MM.1S (cell line): ENCODE measurements around the gene SQSTM1.
"Not testable (repeated sequence)": the region's sequence is repeated elsewhere in the genome, so short reads cannot be mapped to it uniquely, and the experiment has no call there.

Experiments used
- DNase-seq: peaks from one replicate; pipeline ENCODE4 v3.0.0-alpha.2; 2015
- H2AFZ ChIP-seq: fragments of 300-600 bp; sonication (generic); 2 replicates; pipeline ENCODE4 v1.6.0; 2016; ENCODE audit warnings: antibody characterized with exemption, low read length
- H3F3A ChIP-seq: fragments of 300-600 bp; sonication (generic); 2 replicates; pipeline ENCODE4 v1.6.1; 2016; ENCODE audit warnings: mild to moderate bottlenecking, antibody characterized with exemption, low read length, moderate library complexity, mixed read lengths; ENCODE audit not compliant: insufficient read depth
- H3K27ac ChIP-seq: fragments of 300-600 bp; sonication (generic); 2 replicates; pipeline ENCODE4 v1.5.1; 2016; ENCODE audit warnings: mild to moderate bottlenecking, low read length
- H3K27me3 ChIP-seq: fragments of 300-600 bp; sonication (generic); replicated peaks from 2 replicates; pipeline ENCODE4 v1.6.0; 2016; ENCODE audit warnings: low read length; ENCODE audit not compliant: insufficient read depth
- H3K36me3 ChIP-seq: fragments of 300-600 bp; sonication (generic); replicated peaks from 2 replicates; pipeline ENCODE4 v1.6.1; 2016; ENCODE audit warnings: mild to moderate bottlenecking, low read length, mixed read lengths; ENCODE audit not compliant: insufficient read depth
- H3K4me1 ChIP-seq: fragments of 300-600 bp; sonication (generic); 2 replicates; pipeline ENCODE4 v1.6.1; 2016; ENCODE audit warnings: low read length, mixed read lengths
- H3K4me2 ChIP-seq: fragments of 300-600 bp; sonication (generic); 2 replicates; pipeline ENCODE4 v1.6.0; 2016; ENCODE audit warnings: low read depth, low read length
- H3K4me3 ChIP-seq: fragments of 300-600 bp; sonication (generic); 2 replicates; pipeline ENCODE4 v1.5.1; 2016; ENCODE audit warnings: low read length, mixed read lengths
- H3K79me2 ChIP-seq: fragments of 300-600 bp; sonication (generic); 2 replicates; pipeline ENCODE4 v1.6.1; 2016; ENCODE audit warnings: mixed run types, low read length, mixed read lengths
- H3K9ac ChIP-seq: fragments of 300-600 bp; sonication (generic); 2 replicates; pipeline ENCODE4 v1.6.1; 2016; ENCODE audit warnings: low read length, mixed read lengths
- H3K9me2 ChIP-seq: fragments of 300-600 bp; sonication (generic); replicated peaks from 2 replicates; pipeline ENCODE4 v1.6.1; 2016; ENCODE audit warnings: mild to moderate bottlenecking, low read length, mixed read lengths; ENCODE audit not compliant: insufficient read depth
- H3K9me3 ChIP-seq: fragments of 300-600 bp; sonication (generic); replicated peaks from 2 replicates; pipeline ENCODE4 v1.6.1; 2016; ENCODE audit warnings: mild to moderate bottlenecking, low read length, mixed read lengths; ENCODE audit not compliant: insufficient read depth
- H4K20me1 ChIP-seq: fragments of 300-600 bp; sonication (generic); 2 replicates; pipeline ENCODE4 v1.6.1; 2016; ENCODE audit warnings: mild to moderate bottlenecking, low read length, moderate library complexity, mixed read lengths; ENCODE audit not compliant: insufficient read depth
- CTCF ChIP-seq: fragments of 300-600 bp; sonication (generic); IDR thresholded peaks from 2 replicates; pipeline ENCODE4 v1.5.1; 2016; ENCODE audit warnings: antibody characterized with exemption, low read length, mixed read lengths
- EZH2 ChIP-seq: fragments of 300-600 bp; sonication (generic); optimal IDR thresholded peaks from 2 replicates; pipeline ENCODE3; 2017; ENCODE audit warnings: low read depth, mild to moderate bottlenecking, antibody characterized with exemption, low read length, mixed read lengths
- EZH2phosphoT487 ChIP-seq: fragments of 300-600 bp; sonication (generic); IDR thresholded peaks from 2 replicates; pipeline ENCODE4 v1.6.1; 2018; ENCODE audit warnings: antibody characterized with exemption, low read length

SQSTM1 gene

GRCh38 chr5:179869641-179870402 is 49.1 kb downstream of the SQSTM1 start:
- H3K9ac ChIP-seq: no peak overlapping the region
- TF ChIP-seq EZH2phosphoT487: no peak
- TF ChIP-seq CTCF: no peak
- no peak for TF ChIP-seq EZH2
- no peak overlapping the region for H3K4me2 ChIP-seq
- no peaks in the 10 kb centered on the region for H3K4me1 ChIP-seq
- no peaks in the 10 kb centered on the region for H3F3A ChIP-seq
- H2AFZ ChIP-seq: no peak overlapping the region
- no peaks in the 10 kb centered on the region for H4K20me1 ChIP-seq
- H3K9me3 ChIP-seq: no peaks in the 10 kb centered on the region
- H3K4me3 ChIP-seq: no peak overlapping the region
- no peak overlapping the region for H3K27ac ChIP-seq
- no peak for DNase-seq
- no peaks in the 10 kb centered on the region for H3K9me2 ChIP-seq
- no peaks in the 10 kb centered on the region for H3K27me3 ChIP-seq
- H3K36me3 ChIP-seq: no peaks in the 10 kb centered on the region
- H3K79me2 ChIP-seq: no peaks in the 10 kb centered on the region

GRCh38 chr5:179870403-179870903 is 49.7 kb downstream of the SQSTM1 start:
- H3K4me1 ChIP-seq: no peaks in the 10 kb centered on the region
- no peaks in the 10 kb centered on the region for H3K79me2 ChIP-seq
- no peaks in the 10 kb centered on the region for H4K20me1 ChIP-seq
- no peak overlapping the region for H3K27ac ChIP-seq
- H3F3A ChIP-seq: no peaks in the 10 kb centered on the region
- no peak for TF ChIP-seq EZH2
- TF ChIP-seq CTCF: no peak
- no peak for TF ChIP-seq EZH2phosphoT487
- no peak overlapping the region for H2AFZ ChIP-seq
- no peaks in the 10 kb centered on the region for H3K9me3 ChIP-seq
- no peak for DNase-seq
- no peak overlapping the region for H3K4me2 ChIP-seq
- no peak overlapping the region for H3K4me3 ChIP-seq
- H3K9me2 ChIP-seq: no peaks in the 10 kb centered on the region
- H3K27me3 ChIP-seq: no peaks in the 10 kb centered on the region
- H3K36me3 ChIP-seq: no peaks in the 10 kb centered on the region
- H3K9ac ChIP-seq: no peak overlapping the region

GRCh38 chr5:179870952-179871351 is 50.2 kb downstream of the SQSTM1 start:
- H3K9me2 ChIP-seq: no peaks in the 10 kb centered on the region
- no peaks in the 10 kb centered on the region for H3K9me3 ChIP-seq
- H3K27ac ChIP-seq: no peak overlapping the region
- H2AFZ ChIP-seq: no peak overlapping the region
- H3K4me1 ChIP-seq: no peaks in the 10 kb centered on the region
- no peak overlapping the region for H3K9ac ChIP-seq
- no peak for DNase-seq
- H4K20me1 ChIP-seq: no peaks in the 10 kb centered on the region
- H3K79me2 ChIP-seq: no peaks in the 10 kb centered on the region
- TF ChIP-seq EZH2: no peak
- no peak for TF ChIP-seq CTCF
- no peak for TF ChIP-seq EZH2phosphoT487
- no peaks in the 10 kb centered on the region for H3K36me3 ChIP-seq
- H3K4me2 ChIP-seq: no peak overlapping the region
- H3F3A ChIP-seq: no peaks in the 10 kb centered on the region
- no peaks in the 10 kb centered on the region for H3K27me3 ChIP-seq
- H3K4me3 ChIP-seq: no peak overlapping the region

- not testable (repeated sequence) for H3K4me1 ChIP-seq, H2AFZ ChIP-seq, H4K20me1 ChIP-seq, H3K9ac ChIP-seq, H3K79me2 ChIP-seq, H3K36me3 ChIP-seq, H3K9me3 ChIP-seq, H3K27me3 ChIP-seq, H3K9me2 ChIP-seq, H3K27ac ChIP-seq, H3K4me3 ChIP-seq, DNase-seq, H3K4me2 ChIP-seq, H3F3A ChIP-seq
Observed at GRCh38 chr5:179871533-179871932, 50.8 kb downstream of the SQSTM1 start.
